HepG2 (cell line): Measurements from ENCODE around the gene ADAM8. TPM values are rescaled to one million over a fixed set of nuclear protein-coding genes. Genes with fewer than 3 reads are reported as not detected.

Experiments
- ATAC-seq: fragments of 200-7000 bp; cut with Tn5 transposase; 3 replicates; pipeline ENCODE4 v1.9.1; 2020; ENCODE audit warnings: mild to moderate bottlenecking, moderate library complexity
- BruUV-seq: library from RNA; stranded (reverse); fragments of 400-500 nt; replicated peaks from 2 replicates; lab custom pipeline; 2021; lab: Mats Ljungman, UMichigan
- CTCF ChIA-PET: fragments of 300-600 bp; formaldehyde crosslinking; extraction: SDS; loops from one replicate; lab custom pipeline; 2021; ENCODE audit warnings: low total read pairs, inconsistent platforms, low intra/inter-chr PET ratio; lab: Yijun Ruan, JAX
- POLR2A ChIA-PET: fragments of 350-600 bp; sonication (Branson Sonifier 250); formaldehyde crosslinking; loops from one replicate; lab custom pipeline; 2020; ENCODE audit warnings: antibody characterized with exemption, inconsistent platforms; lab: Yijun Ruan, JAX
- DNase-seq: peaks from one replicate; pipeline ENCODE4 v3.0.0-alpha.2; 2015; ENCODE audit warnings: low spot score
- FAIRE-seq: peaks from 3 replicates; lab custom pipeline; 2011; peaks lifted over from hg19 to GRCh38; lab: Jason Lieb, UNC
- H2AFZ ChIP-seq: one replicate; pipeline ENCODE4 v1.6.1; 2011; ENCODE audit warnings: low read length, inconsistent platforms
- H3K27ac ChIP-seq: fragments of 300-600 bp; 3 replicates; pipeline ENCODE4 v1.8.0; 2011; ENCODE audit warnings: mixed run types, mild to moderate bottlenecking, mixed read lengths, low read length, inconsistent platforms; ENCODE audit not compliant: insufficient read depth; ENCODE audit errors: extremely low read length
- H3K27me3 ChIP-seq, 2 experiments: fragments of 200-600 bp in 1 of 2; 2 replicates in 1 of 2; 3 replicates in 1 of 2; pipeline versions ENCODE4 v1.6.0 to v1.8.0; 2011; ENCODE audit warnings: low read length in 2 of 2, mild to moderate bottlenecking in 2 of 2, moderate library complexity in 2 of 2, inconsistent platforms in 1 of 2; ENCODE audit not compliant: insufficient read depth in 2 of 2, control insufficient read depth in 1 of 2
- H3K36me3 ChIP-seq, 2 experiments: fragments of 200-600 bp in 1 of 2; replicated peaks in 1 of 2; 2 replicates in 1 of 2; 3 replicates in 1 of 2; pipeline versions ENCODE4 v1.5.1 to v1.8.0; 2011; ENCODE audit warnings: low read length in 2 of 2, inconsistent platforms in 1 of 2; ENCODE audit not compliant: insufficient read depth in 2 of 2, control insufficient read depth in 1 of 2
- H3K4me1 ChIP-seq: 2 replicates; pipeline ENCODE4 v1.5.1; 2012; ENCODE audit warnings: low read length, inconsistent platforms; ENCODE audit not compliant: insufficient read depth
- H3K4me2 ChIP-seq: 2 replicates; pipeline ENCODE4 v1.6.0; 2011; ENCODE audit warnings: low read depth, low read length, inconsistent platforms
- H3K4me3 ChIP-seq, 3 experiments: fragments of 200-600 bp in 1 of 3; sonication (generic), shearing (Covaris generic) in 1 of 3; replicated peaks in 1 of 3; 2 replicates each; pipeline ENCODE4 v1.5.1; 2011 to 2016; ENCODE audit warnings: low read length in 3 of 3, inconsistent platforms in 2 of 3, low read depth in 2 of 3, mild to moderate bottlenecking in 2 of 3, control low read depth in 1 of 3, mixed read lengths in 1 of 3; ENCODE audit not compliant: insufficient read depth in 1 of 3
- H3K79me2 ChIP-seq: one replicate; pipeline ENCODE4 v1.6.1; 2011; ENCODE audit warnings: low read length, inconsistent platforms; ENCODE audit not compliant: insufficient read depth
- H3K9ac ChIP-seq: 2 replicates; pipeline ENCODE4 v1.6.0; 2011; ENCODE audit warnings: mild to moderate bottlenecking, low read depth, low read length, inconsistent platforms; ENCODE audit not compliant: insufficient read depth
- H3K9me3 ChIP-seq: 2 replicates; pipeline ENCODE4 v1.5.1; 2012; ENCODE audit warnings: mild to moderate bottlenecking, low read length
- H4K20me1 ChIP-seq: 2 replicates; pipeline ENCODE4 v1.6.0; 2011; ENCODE audit warnings: inconsistent platforms, mild to moderate bottlenecking, low read length, moderate library complexity; ENCODE audit not compliant: insufficient read depth
- AGO2 ChIP-seq: fragments of 200-400 bp; formaldehyde crosslinking; optimal IDR thresholded peaks from 2 replicates; pipeline ENCODE3; 2017; ENCODE audit warnings: mild to moderate bottlenecking, low read depth, low read length, moderate library complexity
- CENPX ChIP-seq: sonication (generic); formaldehyde crosslinking; IDR thresholded peaks from 2 replicates; pipeline ENCODE4 v1.9.0; 2021; ENCODE audit warnings: mild to moderate bottlenecking, missing genetic modification reagents, moderate library complexity
- GABPB1 ChIP-seq: IDR thresholded peaks from 2 replicates; pipeline ENCODE4 v1.6.1; 2016; ENCODE audit warnings: mild to moderate bottlenecking, missing genetic modification reagents, moderate library complexity, missing compliant biosample characterization
- MBNL3 ChIP-seq: fragments of 250-450 bp; sonication (Bioruptor Pico); conservative IDR thresholded peaks from 2 replicates; pipeline ENCODE4 v1.8.0; 2022; ENCODE audit warnings: mild to moderate bottlenecking, inconsistent platforms
- MYC ChIP-seq: sonication (generic); formaldehyde crosslinking; IDR thresholded peaks from 2 replicates; pipeline ENCODE4 v1.9.0; 2021; ENCODE audit warnings: missing genetic modification reagents, borderline replicate concordance
- NFYC ChIP-seq: IDR thresholded peaks from 2 replicates; pipeline ENCODE4 v1.6.1; 2016; ENCODE audit warnings: missing genetic modification reagents, missing compliant biosample characterization
- SMYD3 ChIP-seq: sonication (generic); formaldehyde crosslinking; IDR thresholded peaks from 2 replicates; pipeline ENCODE4 v1.8.1; 2023; ENCODE audit warnings: mild to moderate bottlenecking, missing genetic modification reagents
- THAP11 ChIP-seq: IDR thresholded peaks from 2 replicates; pipeline ENCODE4 v1.6.1; 2016; ENCODE audit warnings: missing biosample characterization, missing genetic modification reagents
- ZNF30 ChIP-seq: sonication (generic); formaldehyde crosslinking; IDR thresholded peaks from 2 replicates; pipeline ENCODE4 v1.5.0; 2020; ENCODE audit warnings: mild to moderate bottlenecking, missing genetic modification reagents
- WGBS: methylation state at CpG from one replicate; pipeline ENCODE4 v1.1.6; 2017; ENCODE audit warnings: low lambda C conversion rate; 5-methylcytosine and 5-hydroxymethylcytosine counted together
- in situ Hi-C: cut with HindIII; loops from 2 replicates; pipeline ENCODE4 v1.10.0; 2017; ENCODE audit warnings: low pct_unique_long_range_greater_than_20kb; ENCODE audit not compliant: extremely low pct_ligation_motif_present
- intact Hi-C: fragments of 100-400 bp; cut with micrococcal nuclease; formaldehyde crosslinking; loops from one replicate; pipeline ENCODE4 v1.10.0; 2022; ENCODE audit not compliant: unreplicated experiment
- polyA plus RNA-seq, 8 experiments: library from polyadenylated mRNA; depleted of rRNA in 3 of 8; stranded (reverse) in 7 of 8; unstranded in 1 of 8; fragments of >200 nt; fragmentation: Illumina TruSeq in 4 of 8; extraction: Trizol in 4 of 8; gene quantifications; 2 replicates each; pipeline versions ENCODE4 v1.2.1 to v1.2.3, GENCODE V29; 2011 to 2016; ENCODE audit warnings: low read depth in 4 of 8, missing spikeins in 1 of 8, mixed read lengths in 1 of 8; ENCODE audit not compliant: insufficient read depth in 1 of 8
- total RNA-seq, 5 experiments: library from RNA; depleted of rRNA; stranded (reverse); fragments of >200 nt; fragmentation: Illumina TruSeq; extraction: Trizol; gene quantifications; 2 replicates each; pipeline ENCODE4 v1.2.3, GENCODE V29; 2016; ENCODE audit warnings: low read depth in 1 of 5
- TF ChIP-seq, protein P1 (sequence below): IDR thresholded peaks from 2 replicates; pipeline ENCODE4 v1.6.1; 2016; ENCODE audit warnings: mild to moderate bottlenecking, missing biosample characterization, missing genetic modification reagents
- TF ChIP-seq, protein P2 (sequence below): sonication (generic); formaldehyde crosslinking; IDR thresholded peaks from 2 replicates; pipeline ENCODE4 v1.5.1; 2020; ENCODE audit warnings: mild to moderate bottlenecking, missing genetic modification reagents, borderline replicate concordance
- TF ChIP-seq, protein P3 (sequence below): sonication (generic); formaldehyde crosslinking; IDR thresholded peaks from 2 replicates; pipeline ENCODE4 v1.5.0; 2020; ENCODE audit warnings: missing genetic modification reagents, mild to moderate bottlenecking, borderline replicate concordance
- TF ChIP-seq, protein P4 (sequence below): sonication (generic); formaldehyde crosslinking; conservative IDR thresholded peaks from 2 replicates; pipeline ENCODE4 v1.4.0; 2020; ENCODE audit warnings: missing genetic modification reagents
- TF ChIP-seq, protein P5 (sequence below): sonication (generic); formaldehyde crosslinking; IDR thresholded peaks from 2 replicates; pipeline ENCODE4 v1.8.1; 2022; ENCODE audit warnings: mild to moderate bottlenecking, missing genetic modification reagents

The ADAM8 gene
- total and polyA plus RNA-seq, 2 of the 13 experiments (the other 11 are each of a cell fraction or from before 2014, with no cell fraction given), result 0.24 to 0.93 TPM

DNA sequence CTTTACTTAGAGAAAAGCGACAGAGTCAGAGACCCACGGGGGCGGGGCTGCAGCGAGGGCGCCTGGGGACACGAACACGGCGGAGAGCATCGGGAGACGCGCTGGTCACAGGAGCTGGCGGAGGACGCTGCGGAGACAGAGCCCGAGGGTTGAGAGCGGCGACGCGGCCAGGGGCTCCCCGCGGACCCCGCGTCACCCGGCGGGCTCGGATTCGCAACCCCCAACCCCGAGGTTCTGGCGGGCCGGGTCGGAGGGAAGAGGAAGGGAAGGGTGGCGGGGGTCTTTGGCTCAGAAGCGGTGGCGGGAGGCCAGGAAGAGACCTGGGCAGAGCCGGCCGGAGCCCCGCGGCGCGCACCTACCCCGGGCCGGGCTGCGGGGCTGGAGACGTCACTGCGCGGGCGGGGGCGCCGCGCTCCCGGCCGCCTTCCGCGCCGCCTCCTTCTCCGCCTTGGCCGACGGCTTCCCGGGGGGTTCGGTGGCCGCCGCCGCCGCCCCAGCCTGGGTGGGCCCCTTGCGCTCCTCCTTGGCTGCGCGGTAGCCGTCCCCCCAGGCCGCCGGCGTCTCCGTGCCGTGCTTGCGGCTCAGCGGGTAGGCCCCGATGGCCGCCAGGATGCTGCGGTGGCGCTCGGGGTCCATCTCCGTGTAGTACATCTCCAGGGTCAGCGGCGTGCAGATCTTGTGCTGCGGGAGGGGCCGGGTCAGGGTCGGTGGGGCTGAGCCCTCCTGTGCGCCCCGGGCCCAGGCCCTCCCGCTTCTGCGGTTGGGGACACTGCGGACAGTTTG is 49.0 kb upstream of the ADAM8 start:
- ATAC-seq (peak; percentile 26), DNase-seq (no peak), FAIRE-seq (no peak)
- ChIA-PET CTCF (no interaction called here), POLR2A (interaction anchor here (1.3 to 2.6 kb wide), 2 partner anchors 21 to 23 kb away, joined by 4 to 18 read pairs; partner anchors contain the start of gene PRAP1)
- Histone ChIP-seq H3K27me3 (peaks cover 5 to 47% of the 10 kb centered on the region in 2 experiments), H3K27ac (no peak overlapping the region), H3K4me1 (peaks cover 29% of the 10 kb centered on the region), H4K20me1 (no peaks in the 10 kb centered on the region), H3K9me3 (no peaks in the 10 kb centered on the region), H2AFZ (no peak overlapping the region), H3K36me3 (no peaks in the 10 kb centered on the region), H3K4me3 (peak overlapping the region; percentile 55 to 74 (median 61)), H3K4me2 (peak overlapping the region; percentile 83), H3K79me2 (no peaks in the 10 kb centered on the region), H3K9ac (peak overlapping the region; percentile 34; the same call in 1 of the 2 replicates)
- intact Hi-C loops, result loop anchor here (10.0 kb wide), 1 partner anchor 49 kb away; the partner anchor contains the start of genes ECHS1 and PAOX
- BruUV-seq, result no TSS peak
- WGBS, result 1% methylated on average over 17 of the region's 91 CpGs
- in situ Hi-C loops, result no loop called here
- TF ChIP-seq ZNF30 (CRISPR knock-in tag) (no peak), THAP11 (CRISPR knock-in tag) (0 out of 2 replicates have a peak, but pooled peaks have one; percentile 21), MYC (CRISPR knock-in tag) (no peak), MBNL3 (CRISPR knock-in tag) (no peak), CENPX (CRISPR knock-in tag) (no peak), AGO2 (no peak), SMYD3 (CRISPR knock-in tag) (no peak), NFYC (CRISPR knock-in tag) (no peak), GABPB1 (peak; percentile 10; the same call in 1 of the 2 replicates)
- TF ChIP-seq, protein P1, sequence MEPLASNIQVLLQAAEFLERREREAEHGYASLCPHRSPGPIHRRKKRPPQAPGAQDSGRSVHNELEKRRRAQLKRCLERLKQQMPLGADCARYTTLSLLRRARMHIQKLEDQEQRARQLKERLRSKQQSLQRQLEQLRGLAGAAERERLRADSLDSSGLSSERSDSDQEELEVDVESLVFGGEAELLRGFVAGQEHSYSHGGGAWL, result no peak
- TF ChIP-seq, protein P2, sequence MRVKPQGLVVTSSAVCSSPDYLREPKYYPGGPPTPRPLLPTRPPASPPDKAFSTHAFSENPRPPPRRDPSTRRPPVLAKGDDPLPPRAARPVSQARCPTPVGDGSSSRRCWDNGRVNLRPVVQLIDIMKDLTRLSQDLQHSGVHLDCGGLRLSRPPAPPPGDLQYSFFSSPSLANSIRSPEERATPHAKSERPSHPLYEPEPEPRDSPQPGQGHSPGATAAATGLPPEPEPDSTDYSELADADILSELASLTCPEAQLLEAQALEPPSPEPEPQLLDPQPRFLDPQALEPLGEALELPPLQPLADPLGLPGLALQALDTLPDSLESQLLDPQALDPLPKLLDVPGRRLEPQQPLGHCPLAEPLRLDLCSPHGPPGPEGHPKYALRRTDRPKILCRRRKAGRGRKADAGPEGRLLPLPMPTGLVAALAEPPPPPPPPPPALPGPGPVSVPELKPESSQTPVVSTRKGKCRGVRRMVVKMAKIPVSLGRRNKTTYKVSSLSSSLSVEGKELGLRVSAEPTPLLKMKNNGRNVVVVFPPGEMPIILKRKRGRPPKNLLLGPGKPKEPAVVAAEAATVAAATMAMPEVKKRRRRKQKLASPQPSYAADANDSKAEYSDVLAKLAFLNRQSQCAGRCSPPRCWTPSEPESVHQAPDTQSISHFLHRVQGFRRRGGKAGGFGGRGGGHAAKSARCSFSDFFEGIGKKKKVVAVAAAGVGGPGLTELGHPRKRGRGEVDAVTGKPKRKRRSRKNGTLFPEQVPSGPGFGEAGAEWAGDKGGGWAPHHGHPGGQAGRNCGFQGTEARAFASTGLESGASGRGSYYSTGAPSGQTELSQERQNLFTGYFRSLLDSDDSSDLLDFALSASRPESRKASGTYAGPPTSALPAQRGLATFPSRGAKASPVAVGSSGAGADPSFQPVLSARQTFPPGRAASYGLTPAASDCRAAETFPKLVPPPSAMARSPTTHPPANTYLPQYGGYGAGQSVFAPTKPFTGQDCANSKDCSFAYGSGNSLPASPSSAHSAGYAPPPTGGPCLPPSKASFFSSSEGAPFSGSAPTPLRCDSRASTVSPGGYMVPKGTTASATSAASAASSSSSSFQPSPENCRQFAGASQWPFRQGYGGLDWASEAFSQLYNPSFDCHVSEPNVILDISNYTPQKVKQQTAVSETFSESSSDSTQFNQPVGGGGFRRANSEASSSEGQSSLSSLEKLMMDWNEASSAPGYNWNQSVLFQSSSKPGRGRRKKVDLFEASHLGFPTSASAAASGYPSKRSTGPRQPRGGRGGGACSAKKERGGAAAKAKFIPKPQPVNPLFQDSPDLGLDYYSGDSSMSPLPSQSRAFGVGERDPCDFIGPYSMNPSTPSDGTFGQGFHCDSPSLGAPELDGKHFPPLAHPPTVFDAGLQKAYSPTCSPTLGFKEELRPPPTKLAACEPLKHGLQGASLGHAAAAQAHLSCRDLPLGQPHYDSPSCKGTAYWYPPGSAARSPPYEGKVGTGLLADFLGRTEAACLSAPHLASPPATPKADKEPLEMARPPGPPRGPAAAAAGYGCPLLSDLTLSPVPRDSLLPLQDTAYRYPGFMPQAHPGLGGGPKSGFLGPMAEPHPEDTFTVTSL, result no peak
- TF ChIP-seq, protein P3, sequence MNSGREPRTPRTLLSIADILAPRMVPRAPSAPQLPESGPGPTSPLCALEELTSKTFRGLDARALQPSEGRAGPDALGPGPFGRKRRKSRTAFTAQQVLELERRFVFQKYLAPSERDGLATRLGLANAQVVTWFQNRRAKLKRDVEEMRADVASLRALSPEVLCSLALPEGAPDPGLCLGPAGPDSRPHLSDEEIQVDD (CRISPR knock-in tag), result no peak
- TF ChIP-seq, protein P4, sequence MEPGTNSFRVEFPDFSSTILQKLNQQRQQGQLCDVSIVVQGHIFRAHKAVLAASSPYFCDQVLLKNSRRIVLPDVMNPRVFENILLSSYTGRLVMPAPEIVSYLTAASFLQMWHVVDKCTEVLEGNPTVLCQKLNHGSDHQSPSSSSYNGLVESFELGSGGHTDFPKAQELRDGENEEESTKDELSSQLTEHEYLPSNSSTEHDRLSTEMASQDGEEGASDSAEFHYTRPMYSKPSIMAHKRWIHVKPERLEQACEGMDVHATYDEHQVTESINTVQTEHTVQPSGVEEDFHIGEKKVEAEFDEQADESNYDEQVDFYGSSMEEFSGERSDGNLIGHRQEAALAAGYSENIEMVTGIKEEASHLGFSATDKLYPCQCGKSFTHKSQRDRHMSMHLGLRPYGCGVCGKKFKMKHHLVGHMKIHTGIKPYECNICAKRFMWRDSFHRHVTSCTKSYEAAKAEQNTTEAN (CRISPR knock-in tag), result no peak
- TF ChIP-seq, protein P5, sequence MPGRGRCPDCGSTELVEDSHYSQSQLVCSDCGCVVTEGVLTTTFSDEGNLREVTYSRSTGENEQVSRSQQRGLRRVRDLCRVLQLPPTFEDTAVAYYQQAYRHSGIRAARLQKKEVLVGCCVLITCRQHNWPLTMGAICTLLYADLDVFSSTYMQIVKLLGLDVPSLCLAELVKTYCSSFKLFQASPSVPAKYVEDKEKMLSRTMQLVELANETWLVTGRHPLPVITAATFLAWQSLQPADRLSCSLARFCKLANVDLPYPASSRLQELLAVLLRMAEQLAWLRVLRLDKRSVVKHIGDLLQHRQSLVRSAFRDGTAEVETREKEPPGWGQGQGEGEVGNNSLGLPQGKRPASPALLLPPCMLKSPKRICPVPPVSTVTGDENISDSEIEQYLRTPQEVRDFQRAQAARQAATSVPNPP (CRISPR knock-in tag), result no peak
